GM12874 (cell line): ENCODE data around the gene SDK1.

Experiments used
- CTCF ChIP-seq: IDR thresholded peaks from 2 replicates; pipeline ENCODE4 v1.5.1; 2011; ENCODE audit warnings: low read depth, mild to moderate bottlenecking, control low read depth, low read length, moderate library complexity; ENCODE audit not compliant: insufficient read depth

Gene SDK1

DNA sequence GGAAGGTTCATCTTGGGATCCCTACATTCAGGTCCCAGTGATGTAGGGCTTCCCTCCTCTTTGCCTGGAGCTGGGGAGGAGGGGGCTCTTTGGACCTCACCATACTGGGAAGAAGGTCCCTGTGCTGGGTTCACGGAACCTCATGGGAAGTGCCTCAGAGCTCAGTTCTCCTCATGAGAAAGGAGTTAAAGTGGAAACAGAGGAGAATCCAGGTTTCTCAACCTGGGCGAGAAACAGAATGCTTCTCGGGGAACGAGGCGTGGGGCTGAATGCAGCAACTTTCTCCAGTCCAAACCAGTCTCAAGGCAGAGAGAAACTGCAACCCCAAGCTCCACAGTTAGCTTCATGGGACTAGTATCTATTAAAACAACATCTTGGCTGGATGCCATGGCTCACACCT, 998.4 kb downstream of the SDK1 start:
- no peak for TF ChIP-seq CTCF

GRCh38 chr7:4302203-4302905, 1001.3 kb downstream of the SDK1 start:
- TF ChIP-seq CTCF, result no peak

DNA sequence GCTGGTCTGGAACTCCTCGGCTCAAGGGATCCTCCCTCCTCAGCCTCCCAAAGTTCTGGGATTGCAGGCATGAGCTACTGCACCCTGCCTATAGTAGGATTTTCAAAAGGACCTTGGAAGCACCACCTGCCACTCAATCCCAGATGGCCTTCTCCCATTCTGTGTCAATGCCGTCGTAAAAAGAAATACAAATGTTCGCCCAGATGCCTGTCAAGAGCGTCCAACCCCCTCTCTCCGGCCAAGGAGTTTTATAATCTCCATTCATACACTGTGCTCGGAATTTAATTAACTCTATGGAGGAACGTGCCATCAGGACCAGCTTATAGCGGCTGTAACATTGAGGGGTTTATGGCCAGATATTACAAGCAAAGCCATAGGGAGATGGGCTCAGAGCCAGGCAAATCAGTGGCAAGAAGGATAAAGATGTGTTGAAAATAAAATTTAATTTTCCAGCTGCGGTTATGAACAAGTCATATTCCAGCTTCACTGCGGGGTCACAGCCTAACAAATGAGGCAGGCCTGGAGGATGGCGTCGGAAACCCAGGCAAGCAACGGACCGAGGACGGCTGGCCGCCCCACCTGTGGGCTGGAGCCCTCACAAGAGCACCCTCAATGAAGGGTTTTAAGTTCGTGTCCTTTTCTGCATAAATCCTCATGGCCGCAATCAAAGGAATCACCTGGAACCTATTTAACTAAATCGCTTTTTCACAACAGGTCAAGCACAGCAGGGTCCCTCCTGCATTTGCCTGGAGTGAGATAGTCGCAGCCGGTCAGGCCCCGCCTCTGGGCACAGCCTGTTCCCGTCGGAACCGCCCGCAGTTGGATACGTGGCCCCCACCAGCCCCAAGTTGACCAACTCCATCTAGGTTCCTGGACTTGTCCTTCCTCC, 1006.5 kb downstream of the SDK1 start:
- no peak for TF ChIP-seq CTCF

DNA sequence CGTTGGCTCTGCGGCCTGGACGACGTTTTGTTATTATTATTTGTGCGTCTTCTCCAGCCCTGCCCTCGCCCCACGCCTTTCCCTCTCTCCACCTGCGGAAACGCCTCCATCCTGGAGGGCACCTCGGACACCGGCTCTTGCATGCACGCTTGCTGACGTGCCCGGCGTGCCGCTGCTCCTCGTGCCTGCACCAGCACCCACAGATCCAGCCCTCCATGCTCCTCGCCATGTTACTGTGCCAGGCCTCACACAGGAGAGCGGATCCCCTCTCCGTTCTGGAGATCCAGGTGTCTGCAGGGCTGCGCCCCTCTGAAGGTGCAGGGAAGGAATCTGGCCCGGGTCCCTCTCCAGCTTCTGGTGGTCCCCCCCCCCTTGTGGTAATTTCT, 1007.1 kb downstream of the SDK1 start:
- TF ChIP-seq CTCF, result no peak
